Activated gamma-delta T cell treated with Interleukin-2 at 50 U/mL for 16 hours (primary cell): Measurements from ENCODE around the gene GSDME.

ENCODE experiments used
- DNase-seq: peaks from one replicate; pipeline ENCODE4 v3.0.0-alpha.2; 2020

GSDME gene

GRCh38 chr7:24718977-24719491, 38.2 kb downstream of the GSDME start:
- DNase-seq: no peak

GRCh38 chr7:24718431-24718831, 38.8 kb downstream of the GSDME start:
- DNase-seq: no peak

GRCh38 chr7:24717694-24718320, 39.5 kb downstream of the GSDME start:
- DNase-seq: no peak

GRCh38 chr7:24717247-24717622, 40.0 kb downstream of the GSDME start:
- no peak for DNase-seq

GRCh38 chr7:24716480-24717246, 40.6 kb downstream of the GSDME start:
- no peak for DNase-seq

GRCh38 chr7:24715661-24716479, 41.4 kb downstream of the GSDME start:
- no peak for DNase-seq

GRCh38 chr7:24715171-24715570, 42.1 kb downstream of the GSDME start:
- no peak for DNase-seq

- no peak for DNase-seq
These were observed 42.6 kb downstream of the GSDME start for GRCh38 chr7:24714676-24715010.

GRCh38 chr7:24713850-24714675, 43.2 kb downstream of the GSDME start:
- DNase-seq: no peak

GRCh38 chr7:24713039-24713793, 44.0 kb downstream of the GSDME start:
- DNase-seq: no peak

- no peak for DNase-seq
These were observed 47.5 kb downstream of the GSDME start for GRCh38 chr7:24709585-24710360.

- DNase-seq: no peak
These were observed 48.2 kb downstream of the GSDME start for GRCh38 chr7:24709051-24709450.

GRCh38 chr7:24707988-24708615, 49.2 kb downstream of the GSDME start:
- no peak for DNase-seq

- DNase-seq: no peak
These were observed 50.8 kb downstream of the GSDME start for GRCh38 chr7:24706211-24707170.

GRCh38 chr7:24705461-24705954, 51.8 kb downstream of the GSDME start:
- DNase-seq: no peak

- no peak for DNase-seq
These were observed 53.0 kb downstream of the GSDME start for GRCh38 chr7:24704311-24704710.

- no peak for DNase-seq
These were observed 54.0 kb downstream of the GSDME start for GRCh38 chr7:24703296-24703695.

GRCh38 chr7:24702755-24703154, 54.5 kb downstream of the GSDME start:
- DNase-seq: no peak
